H1 (cell line): ENCODE measurements around the gene SPTBN5. TPM values are rescaled to one million over a fixed set of nuclear protein-coding genes. Genes with fewer than 3 reads are reported as not detected.

Source experiments
- CHD7 ChIP-seq: fragments of 300-600 bp; sonication (generic); IDR thresholded peaks from 2 replicates; pipeline ENCODE4 v1.7.1; 2012; ENCODE audit warnings: low read length, moderate library complexity, mild to moderate bottlenecking, inconsistent platforms; ENCODE audit not compliant: insufficient replicate concordance
- CREB1 ChIP-seq: IDR thresholded peaks from 2 replicates; pipeline ENCODE4 v1.6.1; 2012; ENCODE audit warnings: inconsistent platforms
- HDAC2 ChIP-seq, 2 experiments: fragments of 300-600 bp in 1 of 2; sonication (generic) in 1 of 2; IDR thresholded peaks; 2 replicates each; pipeline ENCODE4 v1.6.1; 2011 to 2012; ENCODE audit warnings: low read depth in 2 of 2, low read length in 2 of 2, mild to moderate bottlenecking in 2 of 2, moderate library complexity in 2 of 2, borderline replicate concordance in 1 of 2, inconsistent platforms in 1 of 2
- RAD21 ChIP-seq, 2 experiments: IDR thresholded peaks in 1 of 2; conservative IDR thresholded peaks in 1 of 2; 2 replicates each; pipeline ENCODE4 v1.6.1; 2011; ENCODE audit warnings: low read depth in 2 of 2, low read length in 2 of 2, improper control_type of control experiment in 1 of 2, inconsistent platforms in 1 of 2, mild to moderate bottlenecking in 1 of 2, moderate library complexity in 1 of 2
- RFX5 ChIP-seq: IDR thresholded peaks from 2 replicates; pipeline ENCODE4 v1.6.1; 2011; ENCODE audit warnings: low read depth, low read length, improper control_type of control experiment, borderline replicate concordance
- RNF2 ChIP-seq: fragments of 200-900, 300-1000 bp; sonication (generic); IDR thresholded peaks from 2 replicates; pipeline ENCODE4 v1.7.1; 2016; ENCODE audit warnings: borderline replicate concordance, low read depth, mild to moderate bottlenecking, antibody characterized with exemption, low read length; ENCODE audit not compliant: poor library complexity, severe bottlenecking; ENCODE audit errors: missing control alignments
- SIX5 ChIP-seq: IDR thresholded peaks from 2 replicates; pipeline ENCODE4 v1.6.1; 2011; ENCODE audit warnings: mild to moderate bottlenecking, low read depth, low read length
- SP1 ChIP-seq: IDR thresholded peaks from 2 replicates; pipeline ENCODE4 v1.6.1; 2011; ENCODE audit warnings: low read depth, low read length
- TAF7 ChIP-seq: optimal IDR thresholded peaks from 2 replicates; pipeline ENCODE3; 2011; ENCODE audit warnings: low read depth, mild to moderate bottlenecking, inconsistent platforms, low read length, moderate library complexity, borderline replicate concordance
- polyA plus RNA-seq, 7 experiments: library from polyadenylated mRNA; depleted of rRNA in 3 of 7; stranded (reverse) in 5 of 7; unstranded in 2 of 7; fragments of >200 nt in 5 of 7; fragments of 200-250 nt in 2 of 7; gene quantifications; 1 replicate in 5 of 7; 2 replicates in 1 of 7; 4 replicates in 1 of 7; pipeline versions ENCODE4 v1.2.1 to v1.2.3, GENCODE V29; 2011 to 2013; ENCODE audit warnings: missing spikeins in 2 of 7, mixed read lengths in 2 of 7
- total RNA-seq: library from RNA; stranded (reverse); fragmentation: NEBNext Ultra II Directional; extraction: Animal tissue kit (Norgen Biotek cat#: 25700); gene quantifications from 2 replicates; pipeline ENCODE4 v1.2.1, GENCODE V29; 2021

SPTBN5 gene
- total and polyA plus RNA-seq, 2 of the 8 experiments (the other 6 are each of a cell fraction or from before 2014, with no cell fraction given) = 0.32 to 0.84 TPM

GRCh38 chr15:41919954-41920538 lies 26.2 kb upstream of the SPTBN5 start (continued):
- no peak for TF ChIP-seq CHD7
- no peak for TF ChIP-seq CREB1
- no peak for TF ChIP-seq TAF7
- no peak for TF ChIP-seq RAD21 (IDR thresholded peaks at IDR 0.05 in 1 of 2, conservative IDR thresholded peaks at IDR 0.05 in 1 of 2; ENCODE audit: low read depth in 2 of 2, low read length in 2 of 2)
- no peak for TF ChIP-seq HDAC2 (IDR thresholded peaks at IDR 0.05; ENCODE audit: borderline replicate concordance in 1 of 2, low read depth in 2 of 2, low read length in 2 of 2)
- no peak for TF ChIP-seq SP1
- no peak for TF ChIP-seq SIX5
- no peak for TF ChIP-seq RNF2
- TF ChIP-seq RFX5 = no peak
